ENCODE data around the gene RAX. TPM values are rescaled to one million over a fixed set of nuclear protein-coding genes. Genes with fewer than 3 reads are reported as not detected.
"Not testable (repeated sequence)": the region's sequence is repeated elsewhere in the genome, so short reads cannot be mapped to it uniquely, and the experiment has no call there.

The RAX gene
- total RNA-seq, 2 donors from 2014 or later: not detected

DNA sequence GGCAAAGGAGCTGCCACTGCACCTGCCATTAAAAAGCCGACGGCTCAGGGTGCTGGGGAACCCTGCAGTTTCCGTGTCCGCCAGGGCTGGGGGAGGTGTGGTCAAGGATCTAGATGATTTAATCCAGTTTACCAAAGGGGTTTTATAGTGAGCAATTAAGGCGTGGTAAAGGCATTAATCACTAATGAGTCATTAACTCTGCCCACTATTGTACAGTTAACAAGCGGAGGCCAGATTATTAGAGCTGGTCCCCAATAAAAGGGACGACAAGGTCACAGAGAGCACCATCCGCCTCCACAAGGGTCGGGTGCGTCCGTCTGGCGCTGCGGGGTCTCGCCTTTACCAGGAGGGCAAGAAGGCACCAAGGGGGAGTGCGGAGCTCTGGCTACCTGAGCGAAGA lies 9.6 kb downstream of the RAX start:
- H3K4me3 ChIP-seq: no peak overlapping the region
- H3K9me3 ChIP-seq: no peaks in the 10 kb centered on the region
- intact Hi-C loops (cut with DNase I): no loop called here
- H3K36me3 ChIP-seq (replicated peaks in 1 of 2; ENCODE audit: insufficient read depth in 1 of 2, low read depth in 2 of 2): no peaks in the 10 kb centered on the region
- TF ChIP-seq, protein P1, sequence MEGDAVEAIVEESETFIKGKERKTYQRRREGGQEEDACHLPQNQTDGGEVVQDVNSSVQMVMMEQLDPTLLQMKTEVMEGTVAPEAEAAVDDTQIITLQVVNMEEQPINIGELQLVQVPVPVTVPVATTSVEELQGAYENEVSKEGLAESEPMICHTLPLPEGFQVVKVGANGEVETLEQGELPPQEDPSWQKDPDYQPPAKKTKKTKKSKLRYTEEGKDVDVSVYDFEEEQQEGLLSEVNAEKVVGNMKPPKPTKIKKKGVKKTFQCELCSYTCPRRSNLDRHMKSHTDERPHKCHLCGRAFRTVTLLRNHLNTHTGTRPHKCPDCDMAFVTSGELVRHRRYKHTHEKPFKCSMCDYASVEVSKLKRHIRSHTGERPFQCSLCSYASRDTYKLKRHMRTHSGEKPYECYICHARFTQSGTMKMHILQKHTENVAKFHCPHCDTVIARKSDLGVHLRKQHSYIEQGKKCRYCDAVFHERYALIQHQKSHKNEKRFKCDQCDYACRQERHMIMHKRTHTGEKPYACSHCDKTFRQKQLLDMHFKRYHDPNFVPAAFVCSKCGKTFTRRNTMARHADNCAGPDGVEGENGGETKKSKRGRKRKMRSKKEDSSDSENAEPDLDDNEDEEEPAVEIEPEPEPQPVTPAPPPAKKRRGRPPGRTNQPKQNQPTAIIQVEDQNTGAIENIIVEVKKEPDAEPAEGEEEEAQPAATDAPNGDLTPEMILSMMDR (IDR thresholded peaks at IDR 0.05): no peak
- no peak for TF ChIP-seq POLR2A (IDR thresholded peaks at IDR 0.05)
- ATAC-seq (no peak), DNase-seq (no peak)
- 6 to 9% methylated on average over 16 of the region's 16 CpGs for WGBS, 2 donors
- no peak overlapping the region for H3K27ac ChIP-seq
- H3K4me1 ChIP-seq: peaks cover 12% of the 10 kb centered on the region
- H3K27me3 ChIP-seq: peaks cover 0 to 34% of the 10 kb centered on the region in 2 donors

DNA sequence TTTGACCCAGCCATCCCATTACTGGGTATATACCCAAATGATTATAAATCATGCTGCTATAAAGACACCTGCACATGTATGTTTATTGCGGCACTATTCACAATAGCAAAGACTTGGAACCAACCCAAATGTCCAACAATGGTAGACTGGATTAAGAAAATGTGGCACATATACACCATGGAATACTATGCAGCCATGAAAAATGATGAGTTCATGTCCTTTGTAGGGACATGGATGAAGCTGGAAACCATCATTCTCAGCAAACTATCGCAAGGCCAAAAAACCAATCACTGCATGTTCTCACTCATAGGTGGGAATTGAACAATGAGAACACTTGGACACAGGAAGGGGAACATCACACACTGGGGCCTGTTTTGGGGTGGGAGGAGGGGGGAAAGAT lies 11.0 kb downstream of the RAX start:
- H3K4me1 ChIP-seq; H3K36me3 ChIP-seq (replicated peaks in 1 of 2; ENCODE audit: insufficient read depth in 1 of 2, low read depth in 2 of 2); DNase-seq; H3K9me3 ChIP-seq; intact Hi-C loops (cut with DNase I); H3K27ac ChIP-seq; H3K4me3 ChIP-seq; ATAC-seq: not testable (repeated sequence)
- WGBS, 2 donors: 86 to 98% methylated on average over 2 of the region's 2 CpGs
- H3K27me3 ChIP-seq: peaks cover 0 to 22% of the 10 kb centered on the region in 2 donors

DNA sequence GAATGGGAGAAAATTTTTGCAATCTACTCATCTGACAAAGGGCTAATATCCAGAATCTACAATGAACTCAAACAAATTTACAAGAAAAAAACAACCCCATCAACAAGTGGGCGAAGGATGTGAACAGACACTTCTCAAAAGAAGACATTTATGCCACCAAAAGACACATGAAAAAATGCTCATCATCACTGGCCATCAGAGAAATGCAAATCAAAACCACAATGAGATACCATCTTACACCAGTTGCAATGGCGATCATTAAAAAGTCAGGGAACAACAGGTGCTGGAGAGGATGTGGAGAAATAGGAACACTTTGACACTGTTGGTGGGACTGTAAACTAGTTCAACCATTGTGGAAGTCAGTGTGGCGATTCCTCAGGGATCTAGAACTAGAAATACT lies 11.4 kb downstream of the RAX start:
- intact Hi-C loops (cut with DNase I): not testable (repeated sequence)
- peaks cover 0 to 18% of the 10 kb centered on the region in 2 donors for H3K27me3 ChIP-seq

DNA sequence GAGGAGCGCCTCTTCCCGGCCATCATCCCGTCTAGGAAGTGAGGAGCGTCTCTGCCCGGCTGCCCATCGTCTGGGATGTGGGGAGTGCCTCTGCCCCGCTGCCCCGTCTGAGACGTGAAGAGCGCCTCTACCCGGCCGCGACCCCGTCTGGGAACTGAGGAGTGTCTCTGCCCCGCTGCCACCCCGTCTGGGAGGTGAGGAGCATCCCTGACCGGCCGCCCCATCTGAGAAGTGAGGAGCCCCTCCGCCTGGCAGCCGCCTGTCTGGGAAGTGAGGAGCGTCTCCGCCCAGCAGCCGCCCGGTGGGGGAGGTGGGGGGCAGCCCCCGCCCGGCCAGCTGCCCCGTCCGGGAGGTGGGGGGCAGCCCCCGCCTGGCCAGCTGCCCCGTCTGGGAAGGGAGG lies 17.8 kb downstream of the RAX start:
- not testable (repeated sequence) for DNase-seq, ATAC-seq
- 73 to 85% methylated on average over 8 to 14 of the region's 30 CpGs for WGBS, 2 donors

More for the DNA sequence above, 11.4 kb downstream of the RAX start:
- ATAC-seq; H3K4me3 ChIP-seq; H3K4me1 ChIP-seq; DNase-seq; H3K9me3 ChIP-seq; H3K36me3 ChIP-seq (replicated peaks in 1 of 2; ENCODE audit: insufficient read depth in 1 of 2, low read depth in 2 of 2); H3K27ac ChIP-seq: not testable (repeated sequence)
- 71 to 82% methylated on average over 3 of the region's 3 CpGs for WGBS, 2 donors

DNA sequence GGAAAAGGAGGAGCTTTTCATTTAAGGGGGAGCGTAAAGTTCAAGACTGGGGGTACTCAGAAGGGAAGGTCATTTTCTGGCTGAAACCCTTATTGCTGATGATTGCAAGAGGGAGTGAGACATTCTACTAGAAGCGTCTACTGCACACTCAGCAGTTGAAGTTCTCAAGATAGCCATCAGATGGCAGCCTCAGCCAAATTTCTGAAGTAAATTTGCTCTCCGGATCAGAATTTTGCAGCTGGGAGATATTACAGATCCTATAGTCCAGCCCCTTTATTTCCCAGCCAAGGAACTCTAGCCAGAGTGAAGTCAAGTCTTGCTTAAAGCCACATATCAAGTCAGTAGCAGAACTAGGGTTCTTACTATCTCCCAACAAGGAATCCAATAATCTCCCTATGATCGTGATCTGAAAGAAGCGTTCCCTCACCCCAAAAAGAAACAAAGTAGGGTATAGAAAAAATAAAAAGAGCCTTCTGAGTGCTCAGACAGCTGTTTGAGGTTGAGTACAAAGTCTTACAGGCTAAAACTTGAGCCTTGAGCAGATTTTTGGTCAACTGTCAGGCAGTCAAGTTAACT lies 24.0 kb downstream of the RAX start:
- Histone ChIP-seq H3K4me3 (no peak overlapping the region), H3K27me3 (no peaks in the 10 kb centered on the region), H3K9me3 (no peaks in the 10 kb centered on the region), H3K27ac (no peak overlapping the region), H3K4me1 (no peaks in the 10 kb centered on the region), H3K36me3 (replicated peaks in 1 of 2; ENCODE audit: insufficient read depth in 1 of 2, low read depth in 2 of 2) (no peaks in the 10 kb centered on the region)
- DNase-seq: peak; percentile 54 to 73 (median 68)
- peak; percentile 76 for ATAC-seq
- TF ChIP-seq, protein P1 (IDR thresholded peaks at IDR 0.05): peak; percentile 40 to 74 (median 68)
- no peak for TF ChIP-seq POLR2A (IDR thresholded peaks at IDR 0.05)
- 18 to 22% methylated on average over 5 of the region's 5 CpGs for WGBS, 2 donors
- intact Hi-C loops (cut with DNase I): loop anchor here (5.0 kb wide), 1 partner anchor 153 kb away; no protein-coding TSS in a partner anchor

More for the DNA sequence above, 17.8 kb downstream of the RAX start:
- H3K4me3 ChIP-seq; H3K36me3 ChIP-seq (replicated peaks in 1 of 2; ENCODE audit: insufficient read depth in 1 of 2, low read depth in 2 of 2); H3K27me3 ChIP-seq; H3K4me1 ChIP-seq; H3K27ac ChIP-seq; intact Hi-C loops (cut with DNase I); H3K9me3 ChIP-seq: not testable (repeated sequence)

DNA sequence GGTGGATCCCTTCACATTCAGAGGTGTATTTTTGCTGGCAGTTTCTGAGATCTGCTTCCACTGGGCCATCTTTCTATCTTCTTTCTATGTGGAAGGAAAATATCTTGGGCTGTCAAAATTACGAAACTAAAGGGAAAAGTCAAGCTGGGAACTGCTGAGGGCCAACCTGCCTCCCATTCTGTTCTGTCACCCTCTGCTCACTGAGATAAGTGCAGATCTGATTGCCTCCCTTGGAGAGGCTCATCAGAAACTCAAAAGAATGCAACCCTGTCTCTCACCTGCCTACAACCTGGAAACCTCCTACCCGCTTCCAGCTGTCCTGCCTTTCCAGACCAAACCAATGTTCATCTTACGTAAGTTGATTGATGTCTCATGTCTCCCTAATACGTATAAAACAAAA lies 26.5 kb downstream of the RAX start:
- WGBS, 2 donors: 44 to 47% methylated on average over 4 of the region's 4 CpGs

More for the DNA sequence above, 26.5 kb downstream of the RAX start:
- H3K27me3 ChIP-seq: no peaks in the 10 kb centered on the region
- no peaks in the 10 kb centered on the region for H3K36me3 ChIP-seq (replicated peaks in 1 of 2; ENCODE audit: insufficient read depth in 1 of 2, low read depth in 2 of 2)
- no peak for TF ChIP-seq POLR2A (IDR thresholded peaks at IDR 0.05)
- TF ChIP-seq, protein P1 (IDR thresholded peaks at IDR 0.05): no peak
- no peak overlapping the region for H3K4me3 ChIP-seq
- intact Hi-C loops (cut with DNase I): loop anchor here (5.0 kb wide), 1 partner anchor 156 kb away; no protein-coding TSS in a partner anchor
- no peaks in the 10 kb centered on the region for H3K9me3 ChIP-seq
- H3K4me1 ChIP-seq: no peaks in the 10 kb centered on the region
- no peak overlapping the region for H3K27ac ChIP-seq
- no peak for DNase-seq
- ATAC-seq: no peak

Data from body of pancreas (tissue), 4 donors.